ENCODE data around the gene FCHO1. TPM values are rescaled to one million over a fixed set of nuclear protein-coding genes. Genes with fewer than 3 reads are reported as not detected.

The FCHO1 gene, protein sequence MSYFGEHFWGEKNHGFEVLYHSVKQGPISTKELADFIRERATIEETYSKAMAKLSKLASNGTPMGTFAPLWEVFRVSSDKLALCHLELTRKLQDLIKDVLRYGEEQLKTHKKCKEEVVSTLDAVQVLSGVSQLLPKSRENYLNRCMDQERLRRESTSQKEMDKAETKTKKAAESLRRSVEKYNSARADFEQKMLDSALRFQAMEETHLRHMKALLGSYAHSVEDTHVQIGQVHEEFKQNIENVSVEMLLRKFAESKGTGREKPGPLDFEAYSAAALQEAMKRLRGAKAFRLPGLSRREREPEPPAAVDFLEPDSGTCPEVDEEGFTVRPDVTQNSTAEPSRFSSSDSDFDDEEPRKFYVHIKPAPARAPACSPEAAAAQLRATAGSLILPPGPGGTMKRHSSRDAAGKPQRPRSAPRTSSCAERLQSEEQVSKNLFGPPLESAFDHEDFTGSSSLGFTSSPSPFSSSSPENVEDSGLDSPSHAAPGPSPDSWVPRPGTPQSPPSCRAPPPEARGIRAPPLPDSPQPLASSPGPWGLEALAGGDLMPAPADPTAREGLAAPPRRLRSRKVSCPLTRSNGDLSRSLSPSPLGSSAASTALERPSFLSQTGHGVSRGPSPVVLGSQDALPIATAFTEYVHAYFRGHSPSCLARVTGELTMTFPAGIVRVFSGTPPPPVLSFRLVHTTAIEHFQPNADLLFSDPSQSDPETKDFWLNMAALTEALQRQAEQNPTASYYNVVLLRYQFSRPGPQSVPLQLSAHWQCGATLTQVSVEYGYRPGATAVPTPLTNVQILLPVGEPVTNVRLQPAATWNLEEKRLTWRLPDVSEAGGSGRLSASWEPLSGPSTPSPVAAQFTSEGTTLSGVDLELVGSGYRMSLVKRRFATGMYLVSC
- total RNA-seq = 0.65 and 1.1 TPM in 2 replicates

DNA sequence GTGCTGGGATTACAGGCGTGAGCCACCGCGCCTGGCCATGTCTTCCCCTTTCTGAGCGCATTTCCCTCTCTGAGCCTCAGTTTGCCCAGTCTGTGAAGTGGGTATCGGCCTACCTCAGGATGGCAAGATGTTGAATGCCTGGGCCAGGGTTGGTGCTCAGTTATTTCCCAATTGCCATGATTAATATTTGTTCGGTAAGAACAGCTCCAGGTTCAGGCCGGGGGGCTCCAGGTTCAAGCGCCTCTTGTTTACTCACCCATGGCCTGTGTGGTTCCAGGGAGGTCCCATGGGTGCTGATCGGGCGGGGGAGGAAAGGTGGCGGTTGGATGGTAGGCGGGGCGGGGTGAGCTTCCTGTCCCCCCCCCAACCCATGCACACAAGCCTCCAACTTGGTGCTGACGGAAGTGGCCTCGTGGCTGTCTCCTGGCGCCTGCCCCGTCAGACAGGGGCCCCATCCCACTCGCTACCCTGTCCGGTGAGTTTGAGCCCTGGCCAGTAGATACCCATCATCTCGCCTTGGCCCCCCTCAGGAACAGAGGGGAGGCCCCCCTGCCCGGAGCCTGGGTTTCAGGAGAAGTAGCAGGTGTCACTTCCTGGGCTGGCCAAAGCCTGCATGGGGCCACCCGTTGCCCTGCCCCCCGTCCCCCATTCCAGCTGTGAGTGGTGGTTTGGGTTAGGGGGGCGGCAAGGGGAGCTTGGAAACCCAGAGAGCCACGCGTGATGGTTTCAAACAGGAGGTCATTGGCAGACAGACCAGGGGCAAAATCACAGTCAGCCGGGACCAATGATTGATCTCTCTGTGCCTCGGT lies at the start of gene FCHO1:
Gene FCHO1 (plus strand): TSS at position 375 of the 809 bp plus-strand sequence. CDS start 3,688 bp downstream, outside the sequence.

DNA sequence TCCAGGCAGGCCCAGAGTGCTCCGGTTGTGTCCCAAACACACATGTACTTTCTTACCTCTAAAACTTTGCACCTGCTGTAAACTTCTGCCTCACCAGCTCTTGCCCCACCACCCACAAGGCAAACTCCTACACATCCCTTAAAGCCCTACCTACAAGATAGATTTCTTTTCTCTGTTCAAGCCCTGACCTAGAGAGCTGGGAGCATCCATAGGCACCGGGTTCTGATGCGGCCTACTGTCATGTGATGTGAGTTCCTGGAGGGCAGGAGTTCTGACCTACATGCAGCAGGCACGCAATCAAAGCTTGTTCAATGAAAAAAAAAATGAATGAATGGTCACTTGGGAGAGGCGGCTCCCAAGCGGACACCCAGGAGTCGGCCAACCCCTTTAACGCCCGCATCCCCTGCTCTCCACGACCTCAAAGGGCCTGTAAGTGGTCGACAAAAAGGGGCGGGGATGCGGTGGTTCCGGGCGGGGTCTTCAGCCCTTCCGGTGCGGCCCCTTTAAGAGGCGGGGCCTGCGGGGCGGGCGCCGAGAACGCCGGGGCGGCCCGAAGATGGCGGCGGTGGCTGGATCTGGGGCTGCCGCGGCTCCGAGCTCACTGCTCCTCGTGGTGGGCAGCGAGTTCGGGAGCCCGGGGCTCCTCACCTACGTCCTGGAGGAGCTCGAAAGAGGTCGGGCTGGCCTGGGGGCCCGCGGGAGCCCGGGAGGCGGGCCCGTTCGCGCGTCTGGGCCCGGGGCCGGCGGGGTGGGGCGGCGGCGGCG lies 32.1 kb upstream of the FCHO1 start, which contains the start of gene MAP1S:
Gene MAP1S (plus strand): TSS at position 534 of the 765 bp plus-strand sequence. CDS start 23 bp downstream, at position 557.

DNA sequence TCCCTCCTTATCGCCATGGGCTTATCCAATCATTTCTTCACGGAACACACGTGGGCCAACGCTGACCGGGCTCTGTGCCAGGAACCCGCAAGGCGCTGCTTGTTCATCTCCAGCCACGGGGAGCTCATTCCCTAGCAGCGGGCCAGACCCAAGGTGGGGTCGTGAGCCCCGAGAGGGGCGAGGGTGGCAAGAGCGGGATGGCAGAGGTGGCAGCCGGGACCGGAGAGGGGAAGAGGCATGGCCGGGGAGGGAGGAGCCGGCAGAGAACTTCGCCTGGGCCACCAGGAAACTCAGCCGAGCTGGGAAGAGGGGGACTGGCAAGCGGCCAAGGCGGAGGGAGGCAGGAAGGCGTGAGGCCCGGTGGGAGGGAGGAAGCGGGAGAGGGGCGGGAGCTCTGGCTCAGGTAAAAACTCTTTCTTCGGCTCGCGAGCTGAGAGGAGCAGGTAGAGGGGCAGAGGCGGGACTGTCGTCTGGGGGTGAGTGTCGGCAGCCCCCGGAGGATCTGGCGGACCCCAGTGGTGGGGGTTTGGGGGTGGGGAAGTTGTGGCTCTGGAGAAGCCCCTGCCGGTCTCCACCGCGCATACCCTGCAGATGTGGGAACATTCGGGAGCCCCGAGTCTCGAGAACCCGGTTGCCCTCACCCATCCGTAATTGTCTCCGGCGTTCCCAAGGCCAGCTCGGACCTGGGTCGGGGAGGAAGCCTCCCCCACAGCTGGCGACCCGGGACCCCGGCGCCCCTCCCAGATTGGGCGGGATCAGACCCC lies 43.6 kb downstream of the FCHO1 start, which contains the start of gene B3GNT3:
Gene B3GNT3 (plus strand): TSS at position 408 of the 764 bp plus-strand sequence. CDS start 12,670 bp downstream, outside the sequence.

DNA sequence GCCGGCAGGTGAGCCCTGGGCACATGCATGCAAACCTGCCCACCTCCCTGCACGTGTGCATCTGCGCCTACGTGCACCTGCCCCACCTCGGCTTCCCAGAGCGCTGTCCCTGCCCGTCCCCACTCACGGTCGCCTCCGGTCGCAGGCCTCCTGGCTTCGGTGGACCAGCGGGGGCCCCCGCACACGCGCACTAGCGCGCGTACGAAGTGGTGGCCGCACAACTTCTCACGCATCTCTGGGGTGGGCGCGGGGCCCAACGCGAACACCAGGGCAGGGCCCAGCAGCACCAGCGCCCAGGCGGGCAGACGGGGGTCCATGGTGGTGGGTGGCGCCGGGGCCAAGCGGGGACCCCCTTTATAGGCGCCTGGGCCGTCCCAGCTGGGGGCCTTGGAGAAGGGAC lies 69.9 kb downstream of the FCHO1 start, which contains the start of gene INSL3:
Gene INSL3 (minus strand): TSS at position 330 of the 400 bp plus-strand sequence. CDS start 13 bp downstream, at position 317.

Other genes with a start within 250 kb of the FCHO1 start
- gene PGLS, start 239.8 kb upstream of the FCHO1 start, total RNA-seq = 47.3 and 53.9 TPM in 2 replicates
- 72.8 and 87.1 TPM in 2 replicates for gene COLGALT1, start 195.8 kb upstream of the FCHO1 start, total RNA-seq
- gene UNC13A, start 63.1 kb upstream of the FCHO1 start, total RNA-seq = under 0.01 TPM in 1 of 2 replicates, not detected in the other
- gene MAP1S, start 32.0 kb upstream of the FCHO1 start, total RNA-seq = 24.6 and 50.7 TPM in 2 replicates
- not detected in 2 replicates for gene B3GNT3, start 43.7 kb downstream of the FCHO1 start, total RNA-seq
- not detected in 2 replicates for gene INSL3, start 70.0 kb downstream of the FCHO1 start, total RNA-seq
- 1.6 and 5.0 TPM in 2 replicates for gene JAK3, start 96.5 kb downstream of the FCHO1 start, total RNA-seq
- 858 and 936 TPM in 2 replicates for gene RPL18A, start 108.4 kb downstream of the FCHO1 start, total RNA-seq
- not detected in 2 replicates for gene SLC5A5, start 120.5 kb downstream of the FCHO1 start, total RNA-seq
- 46.1 and 54.0 TPM in 2 replicates for gene CCDC124, start 181.5 kb downstream of the FCHO1 start, total RNA-seq
- not detected in 2 replicates for gene KCNN1, start 215.6 kb downstream of the FCHO1 start, total RNA-seq

All from epithelial cell of umbilical artery (primary cell).